CD4-positive, alpha-beta T cell treated with Interleukin-4 for 1 hour (primary cell): Measurements from ENCODE around the gene IL1R1.

Source experiments
- DNase-seq, 2 donors: peaks; one replicate each; pipeline ENCODE4 v3.0.0-alpha.2; 2020 to 2022

The IL1R1 gene

DNA sequence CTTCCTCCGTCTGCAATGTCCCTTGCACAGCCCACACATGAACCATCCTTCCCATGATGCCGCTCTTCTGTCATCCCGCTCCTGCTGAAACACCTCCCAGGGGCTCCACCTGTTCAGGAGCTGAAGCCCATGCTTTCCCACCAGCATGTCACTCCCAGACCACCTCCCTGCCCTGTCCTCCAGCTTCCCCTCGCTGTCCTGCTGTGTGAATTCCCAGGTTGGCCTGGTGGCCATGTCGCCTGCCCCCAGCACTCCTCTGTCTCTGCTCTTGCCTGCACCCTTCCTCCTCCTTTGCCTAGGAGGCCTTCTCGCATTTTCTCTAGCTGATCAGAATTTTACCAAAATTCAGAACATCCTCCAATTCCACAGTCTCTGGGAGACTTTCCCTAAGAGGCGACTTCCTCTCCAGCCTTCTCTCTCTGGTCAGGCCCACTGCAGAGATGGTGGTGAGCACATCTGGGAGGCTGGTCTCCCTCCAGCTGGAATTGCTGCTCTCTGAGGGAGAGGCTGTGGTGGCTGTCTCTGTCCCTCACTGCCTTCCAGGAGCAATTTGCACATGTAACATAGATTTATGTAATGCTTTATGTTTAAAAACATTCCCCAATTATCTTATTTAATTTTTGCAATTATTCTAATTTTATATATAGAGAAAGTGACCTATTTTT, 35.4 kb downstream of the IL1R1 start:
- DNase-seq: no peak

DNA sequence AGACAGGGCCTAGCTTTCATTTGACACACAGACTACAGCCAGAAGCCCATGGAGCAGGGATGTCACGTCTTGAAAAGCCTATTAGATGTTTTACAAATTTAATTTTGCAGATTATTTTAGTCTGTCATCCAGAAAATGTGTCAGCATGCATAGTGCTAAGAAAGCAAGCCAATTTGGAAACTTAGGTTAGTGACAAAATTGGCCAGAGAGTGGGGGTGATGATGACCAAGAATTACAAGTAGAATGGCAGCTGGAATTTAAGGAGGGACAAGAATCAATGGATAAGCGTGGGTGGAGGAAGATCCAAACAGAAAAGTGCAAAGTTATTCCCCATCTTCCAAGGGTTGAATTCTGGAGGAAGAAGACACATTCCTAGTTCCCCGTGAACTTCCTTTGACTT, 36.5 kb downstream of the IL1R1 start:
- DNase-seq: no peak

DNA sequence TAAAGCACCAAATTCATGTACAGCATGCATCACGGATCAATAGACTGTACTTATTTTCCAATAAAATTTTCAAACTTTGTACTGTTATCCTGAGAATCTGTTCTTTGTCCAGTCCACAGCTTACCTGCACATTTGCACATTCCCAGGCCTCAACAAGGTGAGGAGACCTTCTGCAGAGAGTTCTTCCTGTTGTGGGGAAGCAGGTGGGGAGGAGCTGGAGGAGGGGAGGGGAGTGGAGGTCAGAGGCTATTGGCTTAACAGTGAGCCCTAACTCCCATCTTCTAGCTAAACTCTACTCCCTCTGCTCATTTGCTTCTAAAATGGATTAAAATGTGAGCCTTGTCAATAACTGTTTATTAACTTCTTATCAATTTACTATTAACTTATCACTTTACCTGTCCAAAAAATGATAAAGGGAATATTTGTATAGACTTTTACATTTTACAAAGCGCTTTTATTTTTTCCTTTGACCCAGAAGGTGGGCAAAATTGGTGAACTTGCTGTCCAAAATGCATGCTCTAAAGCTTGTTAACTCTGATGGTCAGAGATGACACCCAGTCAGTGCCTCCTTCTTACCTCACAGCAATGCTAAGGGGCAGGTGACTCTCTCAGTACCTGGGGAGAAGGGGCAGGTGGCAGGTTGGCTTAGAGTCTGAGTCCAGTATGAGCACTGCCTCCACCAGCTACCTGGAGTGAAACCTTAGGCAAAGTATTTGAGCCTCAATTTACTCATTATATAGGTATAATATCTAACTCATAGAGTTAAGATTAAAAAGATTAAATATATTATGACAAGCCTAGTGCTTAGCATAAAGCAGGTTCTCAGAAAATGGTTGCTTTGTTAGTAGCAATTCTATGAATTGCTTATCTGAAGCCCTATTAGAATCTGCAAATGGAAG, 37.5 kb downstream of the IL1R1 start:
- DNase-seq: no peak

DNA sequence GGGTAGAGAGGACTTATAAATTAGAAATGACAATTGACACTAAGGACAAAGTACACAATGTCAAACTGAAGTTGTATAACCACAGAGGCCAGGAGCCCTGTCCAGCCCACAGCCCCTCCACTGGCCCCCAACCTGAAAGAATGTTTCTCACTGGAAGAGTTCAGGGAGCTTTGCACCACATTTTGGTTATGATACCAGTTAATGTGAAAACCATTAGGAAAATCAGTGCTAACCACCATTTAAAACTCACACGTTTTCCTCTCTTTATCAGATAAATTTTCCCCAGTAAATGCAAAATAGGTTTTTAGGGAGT, 38.1 kb downstream of the IL1R1 start:
- DNase-seq: no peak

DNA sequence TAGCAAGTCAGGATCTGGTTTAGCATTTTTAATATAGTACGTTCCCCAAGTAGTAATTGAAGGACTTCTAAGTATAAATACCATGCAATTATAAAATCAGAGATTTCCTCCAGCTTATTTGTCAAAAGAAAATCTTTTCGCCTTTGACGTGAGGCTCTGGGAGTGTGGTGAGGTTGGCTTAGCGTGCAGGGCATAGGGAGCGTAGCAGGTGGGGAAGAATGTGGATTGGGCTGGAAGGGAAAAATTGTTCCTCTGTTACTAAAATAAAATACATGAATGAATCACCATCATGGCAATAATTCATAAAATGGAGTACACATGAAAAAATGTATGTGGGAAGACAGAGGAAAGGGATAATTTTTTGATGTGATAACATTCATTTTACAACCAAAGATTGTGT, 38.8 kb downstream of the IL1R1 start:
- no peak for DNase-seq

DNA sequence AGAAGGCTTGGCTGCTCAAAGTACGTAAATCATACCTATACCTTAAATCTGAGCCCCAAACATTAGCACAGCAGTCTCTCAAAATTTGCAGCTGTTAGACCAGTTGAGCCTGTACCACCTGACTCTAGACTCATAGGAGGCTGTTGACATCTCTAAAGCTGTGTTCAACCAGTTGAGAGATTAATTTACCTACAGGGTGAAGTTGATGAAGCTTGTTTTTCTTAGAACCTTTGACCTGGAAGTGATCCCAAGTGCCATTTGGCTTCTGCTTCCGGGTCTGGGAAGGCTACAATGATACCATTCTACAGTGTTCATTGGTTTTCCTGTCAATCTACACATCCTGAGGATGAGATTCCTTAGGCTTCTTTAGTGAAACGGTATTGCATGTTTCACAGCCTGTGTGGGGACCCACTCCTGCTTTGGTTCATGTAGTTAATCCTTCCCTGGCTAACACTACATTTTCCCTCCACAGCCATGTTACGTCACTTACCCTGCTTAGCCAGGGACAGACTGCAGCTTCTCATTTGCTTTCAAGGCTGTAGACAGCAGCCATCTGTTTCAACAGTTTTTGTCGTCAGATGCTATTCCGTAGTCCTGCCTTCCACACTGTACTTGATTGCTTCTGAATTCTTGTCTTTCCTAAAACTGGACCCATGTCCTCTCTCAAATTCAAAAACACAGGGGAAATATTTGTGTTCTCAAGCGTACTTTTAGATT, 39.5 kb downstream of the IL1R1 start:
- no peak for DNase-seq

DNA sequence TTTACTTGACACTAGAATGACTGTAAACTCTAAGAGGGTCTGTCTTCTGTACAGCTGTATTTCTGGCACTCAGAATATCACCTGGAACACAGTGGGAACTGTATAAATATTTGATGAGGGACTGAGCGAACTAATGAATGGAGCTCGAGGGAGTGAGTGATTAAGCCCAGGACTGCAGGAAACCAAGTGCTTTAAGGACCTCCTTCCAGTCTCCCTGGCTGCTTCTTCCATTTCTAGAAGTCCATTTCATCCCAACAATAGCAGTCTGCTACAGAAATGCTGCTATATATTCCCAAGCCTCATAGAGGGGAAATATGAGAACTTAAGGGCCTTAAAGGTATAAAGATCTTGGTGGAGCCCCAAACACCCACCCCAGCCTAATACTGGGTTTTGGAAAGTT, 41.5 kb downstream of the IL1R1 start:
- DNase-seq: no peak

DNA sequence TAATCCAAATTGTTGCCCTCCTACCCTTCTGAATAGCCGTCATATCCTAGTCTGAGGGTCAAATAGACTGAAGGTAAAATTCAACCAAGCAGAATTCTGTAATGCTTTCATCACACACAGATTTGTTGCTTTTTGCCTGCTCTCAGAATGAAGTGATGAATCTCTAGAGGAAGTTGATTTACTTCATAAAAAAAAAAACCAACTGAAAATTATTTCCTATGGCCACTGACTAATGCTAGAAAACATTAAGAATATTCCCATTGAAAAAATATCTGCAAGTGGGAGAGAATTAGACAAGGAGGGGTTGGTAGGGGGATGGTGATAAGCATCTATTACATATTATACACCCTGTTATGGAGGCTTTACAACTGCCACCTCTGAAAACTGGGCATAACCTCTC, 42.0 kb downstream of the IL1R1 start:
- DNase-seq: no peak

DNA sequence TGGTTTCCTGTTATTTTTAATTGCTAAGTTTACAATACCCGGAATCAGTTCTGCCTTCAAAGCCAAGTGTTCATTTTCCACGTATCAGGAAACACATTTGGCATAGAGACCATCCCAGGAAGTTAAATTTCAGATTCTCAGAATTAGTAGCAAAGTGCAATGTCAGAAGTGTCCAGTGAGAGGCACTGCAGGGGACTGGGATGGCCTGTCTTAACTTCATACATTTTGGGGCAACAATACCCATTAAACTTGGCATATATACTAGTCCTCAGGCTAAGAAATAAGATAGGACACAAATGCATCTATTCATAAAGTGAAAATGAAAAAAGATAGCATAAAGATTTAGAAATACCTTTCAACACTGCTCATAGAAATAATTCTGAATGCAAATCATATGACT, 42.8 kb downstream of the IL1R1 start:
- peak in 1 of 2 donors; percentile 13 for DNase-seq

DNA sequence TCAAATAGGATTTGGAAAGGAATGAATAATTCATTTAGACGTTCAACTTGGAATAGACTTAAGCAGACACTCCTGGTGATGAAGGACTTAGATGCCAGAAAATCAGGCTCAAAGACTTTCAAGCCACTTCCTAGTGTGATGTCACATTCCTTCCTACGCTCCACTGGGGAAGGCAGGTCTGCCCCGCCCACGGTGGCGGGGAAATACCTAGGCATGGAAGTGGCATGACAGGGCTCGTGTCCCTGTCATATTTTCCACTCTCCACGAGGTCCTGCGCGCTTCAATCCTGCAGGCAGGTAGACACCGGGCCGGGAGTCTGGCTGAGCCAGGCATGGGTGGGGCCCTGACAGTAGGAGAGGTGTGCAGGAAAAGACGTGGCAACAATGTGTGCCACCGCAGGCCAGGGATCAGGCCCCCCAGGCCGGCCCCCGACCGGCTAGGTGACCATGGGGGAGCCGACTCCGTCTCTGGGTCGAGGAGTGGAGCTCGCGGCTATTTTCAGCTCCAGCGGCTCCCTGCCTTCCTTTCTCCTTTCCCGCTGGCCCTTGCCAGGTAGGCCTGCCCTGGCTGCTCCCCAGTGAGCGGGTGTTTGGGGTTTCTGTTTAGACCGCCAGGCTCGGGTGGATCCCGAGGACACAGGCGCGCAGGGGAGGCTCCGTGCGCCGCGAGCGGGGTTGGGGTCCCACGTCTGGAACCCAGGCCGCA, 44.4 kb downstream of the IL1R1 start, which contains the start of gene IL1RL2:
TSS of gene IL1RL2 (plus strand) at position 233 of the 705 bp plus-strand sequence. CDS start 845 bp downstream, outside the sequence.
- no peak for DNase-seq

DNA sequence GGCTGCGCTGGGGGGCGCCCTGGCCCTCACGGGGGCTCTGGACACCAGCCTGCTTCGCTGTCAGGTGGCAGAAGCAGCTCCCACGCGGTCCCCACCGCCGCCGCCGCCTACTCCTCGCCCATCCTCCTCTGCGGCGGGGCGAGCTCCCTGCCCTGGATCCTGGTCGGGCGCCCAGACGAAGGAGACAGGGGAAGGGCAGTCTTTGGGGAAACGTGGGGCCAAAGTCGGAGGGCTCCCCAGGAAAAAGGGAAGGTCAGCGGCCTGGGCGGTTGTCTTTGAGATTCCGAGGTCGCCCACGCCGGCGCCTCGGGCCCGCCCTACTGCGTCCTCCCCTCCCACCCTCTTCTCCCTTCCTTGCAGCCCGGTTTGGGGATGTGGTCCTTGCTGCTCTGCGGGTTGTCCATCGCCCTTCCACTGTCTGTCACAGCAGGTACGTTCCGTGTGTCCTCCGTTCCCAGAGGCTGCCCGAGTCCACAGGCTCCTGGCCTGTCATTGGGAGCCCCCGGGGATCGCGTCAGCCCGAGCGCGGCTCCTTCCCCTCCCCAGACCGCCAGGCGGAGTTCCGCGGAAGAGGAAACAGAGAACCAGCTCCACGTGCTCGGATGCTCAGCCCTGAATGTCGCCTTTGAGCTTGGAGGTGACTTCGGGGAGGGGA, 45.1 kb downstream of the IL1R1 start:
- DNase-seq: peak; percentile 47 to 72

DNA sequence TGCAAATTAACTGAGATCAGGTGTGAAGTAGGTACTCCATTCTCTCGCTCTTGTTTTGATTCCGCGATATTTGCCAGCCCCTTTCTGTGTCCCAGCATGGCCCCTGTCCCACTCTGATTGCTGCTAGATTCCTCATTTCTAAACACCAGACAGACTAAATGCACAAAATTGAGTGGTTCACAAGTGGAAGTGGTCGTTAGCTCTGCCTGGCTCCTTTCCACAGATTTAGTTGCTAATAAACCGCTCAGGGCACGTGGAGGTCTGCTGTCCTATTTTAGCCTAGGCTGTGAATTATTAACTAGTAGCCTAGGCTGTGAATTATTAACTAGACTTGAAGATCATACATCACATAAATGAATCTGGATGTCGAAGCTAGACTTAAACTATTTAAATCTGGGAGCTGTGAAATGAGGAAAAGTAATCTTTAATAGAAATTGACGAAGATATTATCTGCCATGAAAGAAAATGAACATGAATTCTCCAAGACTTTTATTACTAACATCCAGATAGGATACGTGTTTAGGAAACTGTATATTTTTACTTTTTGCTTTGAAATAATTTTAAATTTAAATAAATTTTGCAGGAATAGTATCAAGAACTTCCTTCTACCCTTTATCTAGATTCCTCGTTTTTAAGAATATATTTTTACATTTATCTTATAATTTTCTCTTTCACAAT, 48.0 kb downstream of the IL1R1 start:
- no peak for DNase-seq

DNA sequence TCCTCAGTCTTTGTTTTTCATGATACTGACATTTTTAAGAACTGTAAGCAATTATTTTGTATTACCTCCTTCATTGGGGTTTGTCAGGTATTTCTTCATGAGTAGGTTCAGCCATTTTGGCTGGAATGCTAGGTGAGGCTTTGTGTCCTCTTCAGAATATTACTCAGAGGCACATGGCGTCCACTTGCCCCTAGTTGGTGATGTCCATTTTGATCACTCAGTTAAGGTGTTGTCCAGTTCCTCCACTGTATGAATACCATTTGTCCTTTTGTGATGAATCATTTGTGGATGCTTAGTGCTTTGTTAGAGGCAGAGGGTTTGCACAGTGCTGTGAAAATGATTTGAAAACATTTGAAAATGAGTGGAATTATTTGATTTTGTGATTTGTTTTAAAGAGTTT, 49.0 kb downstream of the IL1R1 start:
- DNase-seq: no peak

DNA sequence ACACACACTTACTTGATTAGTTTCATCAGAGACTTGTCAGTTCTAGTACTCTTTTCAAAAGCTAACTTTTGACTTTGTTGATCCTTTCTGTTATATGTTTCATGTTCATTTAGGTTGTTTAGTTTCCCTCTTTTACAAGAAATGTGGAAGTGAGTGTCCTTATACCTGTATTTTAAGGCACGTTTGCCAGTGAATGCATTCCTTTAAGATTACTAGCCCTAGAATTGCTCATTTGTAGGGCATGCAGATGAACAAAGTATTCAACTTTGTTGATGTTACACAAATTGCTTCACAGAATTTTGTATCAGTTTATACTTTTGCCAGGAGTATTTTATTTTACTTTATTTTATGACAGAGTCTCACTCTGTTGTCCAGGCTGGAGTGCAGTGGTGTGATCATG, 50.5 kb downstream of the IL1R1 start:
- DNase-seq: no peak

DNA sequence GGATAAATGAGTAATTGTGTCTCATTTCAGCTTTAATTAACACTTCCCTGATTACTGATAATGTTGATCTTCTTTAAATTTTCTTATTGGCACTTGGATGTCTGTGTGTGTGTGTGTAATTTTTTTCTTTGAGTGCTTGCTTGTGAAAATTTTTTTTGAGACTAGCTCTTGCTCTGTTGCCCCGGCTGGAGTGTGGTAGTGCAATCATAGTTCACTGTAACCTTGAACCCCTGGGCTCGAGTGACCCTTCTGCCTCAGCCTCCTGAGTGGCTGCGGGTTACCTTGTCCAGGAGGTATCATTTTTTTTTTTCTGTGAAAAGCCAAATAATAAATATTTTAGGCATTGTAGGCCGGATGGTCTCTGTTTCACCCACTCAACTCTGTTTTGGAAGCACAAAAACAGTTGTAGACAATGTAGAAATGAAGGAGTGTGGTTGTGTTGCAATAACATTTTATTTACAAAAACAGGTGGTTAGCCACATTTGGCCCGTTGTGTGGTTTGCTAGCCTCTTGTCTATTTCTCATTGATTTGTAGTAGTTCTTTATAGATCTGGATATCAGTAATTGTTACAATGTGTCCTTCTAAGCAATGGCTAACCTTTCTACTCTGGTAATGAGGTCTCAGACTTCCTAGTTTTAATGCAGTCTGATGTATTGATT, 52.2 kb downstream of the IL1R1 start:
- no peak for DNase-seq

DNA sequence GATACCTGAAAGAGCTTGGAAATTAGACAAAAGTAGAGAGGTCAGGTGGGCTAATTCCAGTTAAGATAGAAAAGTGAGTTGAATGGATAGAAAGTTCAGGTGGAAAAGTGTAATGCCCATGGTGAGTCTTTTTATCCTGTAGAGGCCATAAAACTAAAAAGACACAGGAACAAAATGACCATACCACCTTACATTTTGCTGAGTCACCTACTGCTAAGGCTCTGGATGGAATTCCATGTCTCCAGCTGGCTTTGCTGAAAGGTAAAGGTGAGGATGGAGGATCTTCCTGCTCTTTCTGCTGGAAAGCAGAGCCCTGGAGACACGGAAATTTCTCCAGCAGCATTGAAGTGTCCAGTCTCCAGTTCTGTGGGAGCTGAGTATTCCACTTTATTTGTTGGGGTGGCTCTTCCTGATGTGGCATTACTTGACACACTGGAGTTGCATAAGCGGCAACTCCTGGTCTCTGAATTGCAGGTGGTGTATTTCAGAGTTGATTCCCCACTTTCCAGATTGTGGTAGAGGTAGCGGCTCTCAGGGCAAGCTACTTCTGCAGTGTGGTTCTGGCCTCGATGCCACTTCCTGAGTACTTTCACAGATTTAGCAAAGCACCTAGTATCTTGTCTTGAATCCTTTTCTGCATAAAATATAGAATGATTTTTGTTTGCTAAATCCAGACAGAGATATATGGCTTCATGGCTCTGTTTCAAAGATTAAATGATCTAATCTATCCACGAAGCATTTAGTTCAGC, 55.0 kb downstream of the IL1R1 start:
- DNase-seq: no peak

DNA sequence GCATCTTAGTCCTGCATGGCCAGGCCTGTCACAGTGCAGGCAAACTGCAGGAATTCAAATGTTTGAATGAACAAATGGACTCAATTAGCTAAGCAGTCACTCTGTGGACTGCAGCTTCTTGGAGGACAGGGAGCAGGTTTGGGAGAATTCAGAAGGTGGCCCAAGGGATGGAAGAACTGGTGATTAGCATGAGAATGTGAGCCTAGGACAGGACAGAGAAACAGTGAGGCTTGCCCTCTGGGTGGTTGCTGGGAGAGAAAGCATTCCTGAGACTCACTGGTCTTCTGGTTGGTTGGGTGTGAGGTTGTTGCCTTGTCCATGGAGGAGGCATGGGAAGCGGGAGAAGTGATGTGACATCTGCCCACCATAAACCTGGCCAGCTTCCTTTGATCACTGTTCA, 58.0 kb downstream of the IL1R1 start:
- no peak for DNase-seq

DNA sequence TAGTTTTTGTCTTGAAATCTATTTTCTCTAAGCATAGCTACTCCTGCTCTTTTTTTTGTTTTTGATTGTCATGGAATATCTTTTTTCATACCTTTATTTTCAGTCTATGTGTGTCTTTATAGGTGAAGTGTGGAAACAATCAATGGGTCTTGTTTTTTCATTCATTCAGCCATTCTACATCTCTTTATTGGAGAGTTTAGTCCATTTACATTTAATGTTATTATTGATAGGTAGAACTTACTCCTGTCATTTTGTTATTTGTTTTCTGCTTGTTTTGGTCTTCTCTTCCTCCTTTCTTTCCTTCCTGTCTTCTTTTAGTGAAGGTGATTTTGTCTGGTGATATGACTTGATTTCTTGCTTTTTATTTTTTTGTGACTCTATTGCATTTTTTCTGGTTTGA, 62.1 kb downstream of the IL1R1 start:
- no peak for DNase-seq

DNA sequence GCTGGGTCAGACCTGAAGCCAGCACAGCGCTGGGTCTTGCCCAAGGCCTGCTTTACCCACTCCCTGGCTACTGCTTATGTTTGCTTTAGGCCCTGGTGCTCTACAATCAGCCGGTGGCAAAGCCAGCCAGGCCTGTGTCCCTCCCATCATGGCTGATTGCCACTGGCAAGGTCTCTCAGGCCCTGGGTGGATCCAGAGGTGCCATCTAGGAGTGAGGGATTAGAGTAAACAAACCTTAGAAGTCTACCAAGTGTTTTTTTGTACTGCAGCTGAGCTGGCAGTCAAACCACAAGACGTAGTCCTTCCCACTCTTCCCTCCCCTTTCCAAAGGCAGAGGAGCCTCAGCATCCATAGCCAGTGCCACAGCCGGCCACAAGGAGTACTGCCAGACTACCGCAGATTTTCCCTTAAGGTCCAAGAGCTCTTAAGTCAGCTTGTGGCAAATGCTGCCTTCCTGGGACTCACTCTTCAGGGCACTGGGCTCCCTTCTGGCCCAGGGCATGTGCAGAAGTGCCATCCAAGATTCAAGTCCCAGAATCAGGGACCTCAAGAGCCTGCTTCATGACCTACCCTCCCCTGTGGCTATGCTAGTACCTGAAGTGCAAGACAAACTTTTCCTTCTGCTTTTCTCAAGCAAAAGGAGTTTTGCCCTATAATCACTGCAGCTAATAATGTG, 64.3 kb downstream of the IL1R1 start:
- DNase-seq: no peak

DNA sequence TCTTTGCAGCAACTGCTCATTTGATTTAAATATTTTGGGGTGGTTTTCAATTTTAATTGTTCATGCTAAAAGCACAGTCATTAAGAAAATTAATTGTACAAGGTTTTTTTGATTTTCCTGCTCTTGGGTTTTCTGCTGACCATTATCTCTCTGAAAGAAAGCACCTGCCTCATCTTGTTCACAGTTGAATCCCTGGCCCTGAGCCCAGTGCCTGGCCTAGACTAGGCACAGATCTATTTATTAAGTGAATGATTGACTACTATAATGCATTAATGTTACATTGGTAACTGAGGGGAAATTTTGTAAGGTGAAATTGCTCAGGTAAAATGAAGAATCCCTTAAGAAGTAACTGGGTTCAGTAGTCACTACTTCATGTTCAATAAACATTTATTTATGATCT, 66.2 kb downstream of the IL1R1 start:
- DNase-seq: no peak
